H1 (cell line): ENCODE data around the gene TP53BP2. TPM values are rescaled to one million over a fixed set of nuclear protein-coding genes. Genes with fewer than 3 reads are reported as not detected.

Experiments
- EP300 ChIP-seq, 2 experiments: IDR thresholded peaks; 1 replicate in 1 of 2; 2 replicates in 1 of 2; pipeline ENCODE4 v1.6.1; 2011 to 2012; ENCODE audit warnings: low read depth in 2 of 2, low read length in 2 of 2, mild to moderate bottlenecking in 2 of 2, borderline replicate concordance in 1 of 2, inconsistent platforms in 1 of 2, moderate library complexity in 1 of 2
- GABPA ChIP-seq: IDR thresholded peaks from 2 replicates; pipeline ENCODE4 v1.6.1; 2011; ENCODE audit warnings: mild to moderate bottlenecking, low read length, moderate library complexity, borderline replicate concordance; ENCODE audit not compliant: insufficient read depth
- KDM1A ChIP-seq: fragments of 200-600, 300-600 bp; sonication (generic); IDR thresholded peaks from 2 replicates; pipeline ENCODE4 v1.7.1; 2016; ENCODE audit warnings: mild to moderate bottlenecking, low read length, borderline replicate concordance
- RAD21 ChIP-seq, 2 experiments: IDR thresholded peaks in 1 of 2; conservative IDR thresholded peaks in 1 of 2; 2 replicates each; pipeline ENCODE4 v1.6.1; 2011; ENCODE audit warnings: low read depth in 2 of 2, low read length in 2 of 2, improper control_type of control experiment in 1 of 2, inconsistent platforms in 1 of 2, mild to moderate bottlenecking in 1 of 2, moderate library complexity in 1 of 2
- SUZ12 ChIP-seq: fragments of 200-600 bp; sonication (generic); IDR thresholded peaks from 2 replicates; pipeline ENCODE4 v1.6.1; 2012; ENCODE audit warnings: mild to moderate bottlenecking, inconsistent platforms, low read length, moderate library complexity, mixed read lengths
- TEAD4 ChIP-seq: IDR thresholded peaks from 2 replicates; pipeline ENCODE4 v1.6.1; 2012; ENCODE audit warnings: low read depth, low read length, inconsistent platforms, mixed read lengths
- polyA plus RNA-seq, 7 experiments: library from polyadenylated mRNA; depleted of rRNA in 3 of 7; stranded (reverse) in 5 of 7; unstranded in 2 of 7; fragments of >200 nt in 5 of 7; fragments of 200-250 nt in 2 of 7; gene quantifications; 1 replicate in 5 of 7; 2 replicates in 1 of 7; 4 replicates in 1 of 7; pipeline versions ENCODE4 v1.2.1 to v1.2.3, GENCODE V29; 2011 to 2013; ENCODE audit warnings: missing spikeins in 2 of 7, mixed read lengths in 2 of 7
- total RNA-seq: library from RNA; stranded (reverse); fragmentation: NEBNext Ultra II Directional; extraction: Animal tissue kit (Norgen Biotek cat#: 25700); gene quantifications from 2 replicates; pipeline ENCODE4 v1.2.1, GENCODE V29; 2021
- TF ChIP-seq, protein P1 (sequence below): fragments of 300-600 bp; sonication (generic); IDR thresholded peaks from 2 replicates; pipeline ENCODE4 v1.7.1; 2012; ENCODE audit warnings: low read length, moderate library complexity, mild to moderate bottlenecking, inconsistent platforms; ENCODE audit not compliant: insufficient replicate concordance
- TF ChIP-seq, protein P2 (sequence below), 3 experiments: IDR thresholded peaks; 1 replicate in 2 of 3; 2 replicates in 1 of 3; pipeline versions ENCODE4 v1.5.1 to v1.6.1; 2011; ENCODE audit warnings: low read length in 3 of 3, mild to moderate bottlenecking in 3 of 3, inconsistent platforms in 2 of 3, low read depth in 1 of 3, moderate library complexity in 1 of 3; ENCODE audit not compliant: insufficient read depth in 1 of 3; ENCODE audit errors: control extremely low read depth in 1 of 3

Gene TP53BP2
- total and polyA plus RNA-seq, 2 of the 8 experiments (the other 6 are each of a cell fraction or from before 2014, with no cell fraction given), result 18.0 to 38.7 TPM

DNA sequence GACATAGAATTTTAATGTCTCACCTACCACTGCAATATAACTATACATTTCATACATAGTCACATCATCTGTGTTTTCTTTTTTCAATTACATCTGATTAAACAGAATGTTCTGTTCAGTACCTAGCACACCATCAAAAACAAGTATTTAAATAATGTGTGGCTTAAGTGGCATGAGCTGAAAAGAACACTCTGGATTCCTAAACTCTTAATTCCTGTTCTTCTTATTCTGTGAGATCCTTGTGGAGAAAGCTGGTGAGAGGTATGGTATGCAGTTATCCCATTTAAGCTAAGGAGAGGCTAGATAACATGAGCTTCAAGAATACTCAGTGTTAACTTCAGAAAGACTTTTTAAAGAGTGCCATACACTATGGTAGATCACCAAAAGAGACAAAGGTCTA, 5.5 kb downstream of the TP53BP2 start (continued):
- TF ChIP-seq, protein P1, sequence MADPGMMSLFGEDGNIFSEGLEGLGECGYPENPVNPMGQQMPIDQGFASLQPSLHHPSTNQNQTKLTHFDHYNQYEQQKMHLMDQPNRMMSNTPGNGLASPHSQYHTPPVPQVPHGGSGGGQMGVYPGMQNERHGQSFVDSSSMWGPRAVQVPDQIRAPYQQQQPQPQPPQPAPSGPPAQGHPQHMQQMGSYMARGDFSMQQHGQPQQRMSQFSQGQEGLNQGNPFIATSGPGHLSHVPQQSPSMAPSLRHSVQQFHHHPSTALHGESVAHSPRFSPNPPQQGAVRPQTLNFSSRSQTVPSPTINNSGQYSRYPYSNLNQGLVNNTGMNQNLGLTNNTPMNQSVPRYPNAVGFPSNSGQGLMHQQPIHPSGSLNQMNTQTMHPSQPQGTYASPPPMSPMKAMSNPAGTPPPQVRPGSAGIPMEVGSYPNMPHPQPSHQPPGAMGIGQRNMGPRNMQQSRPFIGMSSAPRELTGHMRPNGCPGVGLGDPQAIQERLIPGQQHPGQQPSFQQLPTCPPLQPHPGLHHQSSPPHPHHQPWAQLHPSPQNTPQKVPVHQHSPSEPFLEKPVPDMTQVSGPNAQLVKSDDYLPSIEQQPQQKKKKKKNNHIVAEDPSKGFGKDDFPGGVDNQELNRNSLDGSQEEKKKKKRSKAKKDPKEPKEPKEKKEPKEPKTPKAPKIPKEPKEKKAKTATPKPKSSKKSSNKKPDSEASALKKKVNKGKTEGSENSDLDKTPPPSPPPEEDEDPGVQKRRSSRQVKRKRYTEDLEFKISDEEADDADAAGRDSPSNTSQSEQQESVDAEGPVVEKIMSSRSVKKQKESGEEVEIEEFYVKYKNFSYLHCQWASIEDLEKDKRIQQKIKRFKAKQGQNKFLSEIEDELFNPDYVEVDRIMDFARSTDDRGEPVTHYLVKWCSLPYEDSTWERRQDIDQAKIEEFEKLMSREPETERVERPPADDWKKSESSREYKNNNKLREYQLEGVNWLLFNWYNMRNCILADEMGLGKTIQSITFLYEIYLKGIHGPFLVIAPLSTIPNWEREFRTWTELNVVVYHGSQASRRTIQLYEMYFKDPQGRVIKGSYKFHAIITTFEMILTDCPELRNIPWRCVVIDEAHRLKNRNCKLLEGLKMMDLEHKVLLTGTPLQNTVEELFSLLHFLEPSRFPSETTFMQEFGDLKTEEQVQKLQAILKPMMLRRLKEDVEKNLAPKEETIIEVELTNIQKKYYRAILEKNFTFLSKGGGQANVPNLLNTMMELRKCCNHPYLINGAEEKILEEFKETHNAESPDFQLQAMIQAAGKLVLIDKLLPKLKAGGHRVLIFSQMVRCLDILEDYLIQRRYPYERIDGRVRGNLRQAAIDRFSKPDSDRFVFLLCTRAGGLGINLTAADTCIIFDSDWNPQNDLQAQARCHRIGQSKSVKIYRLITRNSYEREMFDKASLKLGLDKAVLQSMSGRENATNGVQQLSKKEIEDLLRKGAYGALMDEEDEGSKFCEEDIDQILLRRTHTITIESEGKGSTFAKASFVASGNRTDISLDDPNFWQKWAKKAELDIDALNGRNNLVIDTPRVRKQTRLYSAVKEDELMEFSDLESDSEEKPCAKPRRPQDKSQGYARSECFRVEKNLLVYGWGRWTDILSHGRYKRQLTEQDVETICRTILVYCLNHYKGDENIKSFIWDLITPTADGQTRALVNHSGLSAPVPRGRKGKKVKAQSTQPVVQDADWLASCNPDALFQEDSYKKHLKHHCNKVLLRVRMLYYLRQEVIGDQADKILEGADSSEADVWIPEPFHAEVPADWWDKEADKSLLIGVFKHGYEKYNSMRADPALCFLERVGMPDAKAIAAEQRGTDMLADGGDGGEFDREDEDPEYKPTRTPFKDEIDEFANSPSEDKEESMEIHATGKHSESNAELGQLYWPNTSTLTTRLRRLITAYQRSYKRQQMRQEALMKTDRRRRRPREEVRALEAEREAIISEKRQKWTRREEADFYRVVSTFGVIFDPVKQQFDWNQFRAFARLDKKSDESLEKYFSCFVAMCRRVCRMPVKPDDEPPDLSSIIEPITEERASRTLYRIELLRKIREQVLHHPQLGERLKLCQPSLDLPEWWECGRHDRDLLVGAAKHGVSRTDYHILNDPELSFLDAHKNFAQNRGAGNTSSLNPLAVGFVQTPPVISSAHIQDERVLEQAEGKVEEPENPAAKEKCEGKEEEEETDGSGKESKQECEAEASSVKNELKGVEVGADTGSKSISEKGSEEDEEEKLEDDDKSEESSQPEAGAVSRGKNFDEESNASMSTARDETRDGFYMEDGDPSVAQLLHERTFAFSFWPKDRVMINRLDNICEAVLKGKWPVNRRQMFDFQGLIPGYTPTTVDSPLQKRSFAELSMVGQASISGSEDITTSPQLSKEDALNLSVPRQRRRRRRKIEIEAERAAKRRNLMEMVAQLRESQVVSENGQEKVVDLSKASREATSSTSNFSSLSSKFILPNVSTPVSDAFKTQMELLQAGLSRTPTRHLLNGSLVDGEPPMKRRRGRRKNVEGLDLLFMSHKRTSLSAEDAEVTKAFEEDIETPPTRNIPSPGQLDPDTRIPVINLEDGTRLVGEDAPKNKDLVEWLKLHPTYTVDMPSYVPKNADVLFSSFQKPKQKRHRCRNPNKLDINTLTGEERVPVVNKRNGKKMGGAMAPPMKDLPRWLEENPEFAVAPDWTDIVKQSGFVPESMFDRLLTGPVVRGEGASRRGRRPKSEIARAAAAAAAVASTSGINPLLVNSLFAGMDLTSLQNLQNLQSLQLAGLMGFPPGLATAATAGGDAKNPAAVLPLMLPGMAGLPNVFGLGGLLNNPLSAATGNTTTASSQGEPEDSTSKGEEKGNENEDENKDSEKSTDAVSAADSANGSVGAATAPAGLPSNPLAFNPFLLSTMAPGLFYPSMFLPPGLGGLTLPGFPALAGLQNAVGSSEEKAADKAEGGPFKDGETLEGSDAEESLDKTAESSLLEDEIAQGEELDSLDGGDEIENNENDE, result no peak
- no peak for TF ChIP-seq EP300 (IDR thresholded peaks at IDR 0.05; ENCODE audit: borderline replicate concordance in 1 of 2, low read depth in 2 of 2, low read length in 2 of 2)
- TF ChIP-seq GABPA, result no peak
- TF ChIP-seq, protein P2, sequence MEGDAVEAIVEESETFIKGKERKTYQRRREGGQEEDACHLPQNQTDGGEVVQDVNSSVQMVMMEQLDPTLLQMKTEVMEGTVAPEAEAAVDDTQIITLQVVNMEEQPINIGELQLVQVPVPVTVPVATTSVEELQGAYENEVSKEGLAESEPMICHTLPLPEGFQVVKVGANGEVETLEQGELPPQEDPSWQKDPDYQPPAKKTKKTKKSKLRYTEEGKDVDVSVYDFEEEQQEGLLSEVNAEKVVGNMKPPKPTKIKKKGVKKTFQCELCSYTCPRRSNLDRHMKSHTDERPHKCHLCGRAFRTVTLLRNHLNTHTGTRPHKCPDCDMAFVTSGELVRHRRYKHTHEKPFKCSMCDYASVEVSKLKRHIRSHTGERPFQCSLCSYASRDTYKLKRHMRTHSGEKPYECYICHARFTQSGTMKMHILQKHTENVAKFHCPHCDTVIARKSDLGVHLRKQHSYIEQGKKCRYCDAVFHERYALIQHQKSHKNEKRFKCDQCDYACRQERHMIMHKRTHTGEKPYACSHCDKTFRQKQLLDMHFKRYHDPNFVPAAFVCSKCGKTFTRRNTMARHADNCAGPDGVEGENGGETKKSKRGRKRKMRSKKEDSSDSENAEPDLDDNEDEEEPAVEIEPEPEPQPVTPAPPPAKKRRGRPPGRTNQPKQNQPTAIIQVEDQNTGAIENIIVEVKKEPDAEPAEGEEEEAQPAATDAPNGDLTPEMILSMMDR (IDR thresholded peaks at IDR 0.05; ENCODE audit: control extremely low read depth in 1 of 3, insufficient read depth in 1 of 3, low read depth in 1 of 3, low read length in 3 of 3), result no peak
- no peak for TF ChIP-seq SUZ12
- TF ChIP-seq RAD21 (IDR thresholded peaks at IDR 0.05 in 1 of 2, conservative IDR thresholded peaks at IDR 0.05 in 1 of 2; ENCODE audit: low read depth in 2 of 2, low read length in 2 of 2), result no peak
- TF ChIP-seq KDM1A, result no peak
- no peak for TF ChIP-seq TEAD4
